WTC11 (cell line): ENCODE results near the gene OR5B12. TPM values are rescaled to one million over a fixed set of nuclear protein-coding genes. Genes with fewer than 3 reads are reported as not detected.

Experiments used
- ATAC-seq: fragments of 200-7000 bp; cut with Tn5 transposase; 2 replicates; pipeline ENCODE4 v1.10.0; 2021; ENCODE audit warnings: mild to moderate bottlenecking, moderate library complexity
- CTCF ChIA-PET: fragments of 300-600 bp; sonication (Branson Sonifier 250); formaldehyde crosslinking; loops from one replicate; lab custom pipeline; 2021; ENCODE audit warnings: antibody characterized with exemption; lab: Charles Lee
- POLR2A ChIA-PET: fragments of 350-600 bp; sonication (Branson Sonifier 250); formaldehyde crosslinking; loops from one replicate; lab custom pipeline; 2021; ENCODE audit warnings: antibody characterized with exemption; lab: Charles Lee
- DNase-seq: peaks from one replicate; pipeline ENCODE4 v3.0.0; 2021; ENCODE audit warnings: low spot score
- H3K27ac Mint-ChIP-seq: 2 replicates; pipeline ENCODE4 v1.8.0; 2021; ENCODE audit warnings: mixed read lengths
- H3K27me3 Mint-ChIP-seq: 2 replicates; pipeline ENCODE4 v1.8.0; 2021; ENCODE audit warnings: low read depth, mild to moderate bottlenecking, moderate library complexity, mixed read lengths
- H3K36me3 Mint-ChIP-seq: 2 replicates; pipeline ENCODE4 v1.8.0; 2021; ENCODE audit warnings: mixed read lengths
- H3K4me1 Mint-ChIP-seq: 2 replicates; pipeline ENCODE4 v1.8.0; 2022; ENCODE audit warnings: mixed read lengths
- H3K4me3 Mint-ChIP-seq: 2 replicates; pipeline ENCODE4 v1.8.0; 2021; ENCODE audit warnings: mild to moderate bottlenecking, moderate library complexity, mixed read lengths
- H3K9me3 Mint-ChIP-seq: 2 replicates; pipeline ENCODE4 v1.8.0; 2021; ENCODE audit warnings: mixed read lengths
- AFF4 ChIP-seq: sonication (generic); formaldehyde crosslinking; IDR thresholded peaks from 2 replicates; pipeline ENCODE4 v1.8.1; 2023; ENCODE audit warnings: mild to moderate bottlenecking, missing genetic modification reagents, borderline replicate concordance
- ATF3 ChIP-seq: sonication (generic); formaldehyde crosslinking; conservative IDR thresholded peaks from 2 replicates; pipeline ENCODE4 v1.8.1; 2022; ENCODE audit warnings: mild to moderate bottlenecking, missing genetic modification reagents
- EMX1 ChIP-seq: fragments of 250-450 bp; sonication (Bioruptor Pico); IDR thresholded peaks from 2 replicates; pipeline ENCODE4 v1.8.0; 2021; ENCODE audit warnings: mild to moderate bottlenecking
- ERG ChIP-seq: fragments of 250-450 bp; sonication (Bioruptor Pico); IDR thresholded peaks from 2 replicates; pipeline ENCODE4 v1.8.0; 2021; ENCODE audit warnings: mild to moderate bottlenecking
- ETV6 ChIP-seq: sonication (generic); formaldehyde crosslinking; IDR thresholded peaks from 2 replicates; pipeline ENCODE4 v1.8.1; 2022; ENCODE audit warnings: mild to moderate bottlenecking, missing genetic modification reagents
- FOXP4 ChIP-seq: sonication (generic); formaldehyde crosslinking; IDR thresholded peaks from 2 replicates; pipeline ENCODE4 v1.8.0; 2022; ENCODE audit warnings: mild to moderate bottlenecking, missing genetic modification reagents
- IRF1 ChIP-seq: sonication (generic); formaldehyde crosslinking; IDR thresholded peaks from 2 replicates; pipeline ENCODE4 v1.8.0; 2023; ENCODE audit warnings: missing genetic modification reagents
- IRF2 ChIP-seq: sonication (generic); formaldehyde crosslinking; IDR thresholded peaks from 2 replicates; pipeline ENCODE4 v1.8.0; 2022; ENCODE audit warnings: low read depth, missing genetic modification reagents, borderline replicate concordance
- JUN ChIP-seq: sonication (generic); formaldehyde crosslinking; IDR thresholded peaks from 2 replicates; pipeline ENCODE4 v1.8.0; 2023; ENCODE audit warnings: mild to moderate bottlenecking, missing genetic modification reagents
- NR2C2 ChIP-seq: sonication (generic); formaldehyde crosslinking; IDR thresholded peaks from 2 replicates; pipeline ENCODE4 v1.8.0; 2022; ENCODE audit warnings: mild to moderate bottlenecking, missing genetic modification reagents
- RELA ChIP-seq: sonication (generic); formaldehyde crosslinking; IDR thresholded peaks from 2 replicates; pipeline ENCODE4 v1.8.1; 2022; ENCODE audit warnings: missing genetic modification reagents, mild to moderate bottlenecking, borderline replicate concordance
- ZBTB21 ChIP-seq: sonication (generic); formaldehyde crosslinking; IDR thresholded peaks from 2 replicates; pipeline ENCODE4 v1.8.1; 2023; ENCODE audit warnings: mild to moderate bottlenecking, missing genetic modification reagents, borderline replicate concordance
- ZNF232 ChIP-seq: sonication (generic); formaldehyde crosslinking; IDR thresholded peaks from 2 replicates; pipeline ENCODE4 v1.8.0; 2022; ENCODE audit warnings: mild to moderate bottlenecking, missing genetic modification reagents
- ZNF423 ChIP-seq: fragments of 250-450 bp; sonication (Bioruptor Pico); IDR thresholded peaks from 2 replicates; pipeline ENCODE4 v2.1.2; 2022; ENCODE audit warnings: mild to moderate bottlenecking, moderate library complexity
- ZNF532 ChIP-seq: fragments of 250-450 bp; sonication (Bioruptor Pico); IDR thresholded peaks from 2 replicates; pipeline ENCODE4 v1.9.0; 2021; ENCODE audit warnings: mild to moderate bottlenecking, borderline replicate concordance
- total RNA-seq: library from RNA; stranded (reverse); gene quantifications from 3 replicates; pipeline ENCODE4 v1.2.3, GENCODE V29; 2021

The OR5B12 gene
- total RNA-seq, 1 experiment from 2014 or later: not detected

GRCh38 chr11:58392746-58393145, 49.3 kb downstream of the OR5B12 start:
- no peak overlapping the region for H3K27ac Mint-ChIP-seq

GRCh38 chr11:58391879-58392278, 50.2 kb downstream of the OR5B12 start:
- no peaks in the 10 kb centered on the region for H3K27me3 Mint-ChIP-seq
- ChIA-PET CTCF (no interaction called here), POLR2A (no interaction called here)
- H3K9me3 Mint-ChIP-seq: peaks cover 33% of the 10 kb centered on the region
- peaks cover 6% of the 10 kb centered on the region; the same call in 1 of the 2 replicates for H3K36me3 Mint-ChIP-seq
- ATAC-seq (no peak), DNase-seq (no peak)
- H3K4me1 Mint-ChIP-seq: no peaks in the 10 kb centered on the region
- H3K27ac Mint-ChIP-seq: no peak overlapping the region
- no peak overlapping the region for H3K4me3 Mint-ChIP-seq
- TF ChIP-seq NR2C2 (CRISPR knock-in tag) (no peak), RELA (CRISPR knock-in tag) (no peak), FOXP4 (no peak), JUN (CRISPR knock-in tag) (no peak), ZNF532 (CRISPR knock-in tag) (no peak), ZBTB21 (no peak), ATF3 (CRISPR knock-in tag) (no peak), IRF2 (CRISPR knock-in tag) (no peak), ZNF232 (no peak), ZNF423 (no peak), EMX1 (CRISPR knock-in tag) (no peak)

More at GRCh38 chr11:58392746-58393145, 49.3 kb downstream of the OR5B12 start:
- peaks cover 6% of the 10 kb centered on the region; the same call in 1 of the 2 replicates for H3K36me3 Mint-ChIP-seq
- no peak overlapping the region for H3K4me3 Mint-ChIP-seq
- POLR2A ChIA-PET: no interaction called here
- no peaks in the 10 kb centered on the region for H3K4me1 Mint-ChIP-seq
- DNase-seq: no peak
- H3K27me3 Mint-ChIP-seq: no peaks in the 10 kb centered on the region
- H3K9me3 Mint-ChIP-seq: peaks cover 29% of the 10 kb centered on the region
- CTCF ChIA-PET: no interaction called here
- no peak for ATAC-seq
- TF ChIP-seq ETV6: no peak
- TF ChIP-seq NR2C2 (CRISPR knock-in tag): no peak
- no peak for TF ChIP-seq ZBTB21
- TF ChIP-seq JUN (CRISPR knock-in tag): no peak
- TF ChIP-seq IRF1: no peak
- TF ChIP-seq ERG (CRISPR knock-in tag): no peak
- TF ChIP-seq AFF4 (CRISPR knock-in tag): no peak
